OCI-M1 (cell line): ENCODE results near the gene CNTNAP2.

Experiments
- DNase-seq: peaks from one replicate; lab custom pipeline; 2025; lab: John Stamatoyannopoulos, UW

The CNTNAP2 gene

DNA sequence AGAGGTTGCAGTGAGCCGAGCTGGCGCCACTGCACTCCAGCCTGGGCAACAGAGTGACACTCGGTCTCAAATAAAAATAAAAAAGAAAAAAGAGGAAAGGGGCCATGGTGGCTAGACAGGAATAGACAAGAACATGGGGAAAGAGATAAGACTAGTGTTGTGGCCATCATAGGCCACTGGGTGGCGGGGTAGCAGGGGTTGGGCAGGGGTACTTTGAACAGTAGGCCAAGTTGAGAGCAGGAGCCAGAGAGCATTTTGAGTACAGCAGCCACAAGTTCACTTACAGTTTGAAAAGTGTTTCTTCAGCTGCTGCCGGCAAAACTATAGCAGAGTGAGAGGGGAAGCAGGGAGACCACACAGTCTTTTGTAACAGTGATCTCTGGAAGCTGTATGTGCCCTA, 656.0 kb downstream of the CNTNAP2 start:
- DNase-seq, result peak; percentile 63

- DNase-seq, result peak; percentile 2
Observed at GRCh38 chr7:146773506-146773905, 656.9 kb downstream of the CNTNAP2 start.

DNA sequence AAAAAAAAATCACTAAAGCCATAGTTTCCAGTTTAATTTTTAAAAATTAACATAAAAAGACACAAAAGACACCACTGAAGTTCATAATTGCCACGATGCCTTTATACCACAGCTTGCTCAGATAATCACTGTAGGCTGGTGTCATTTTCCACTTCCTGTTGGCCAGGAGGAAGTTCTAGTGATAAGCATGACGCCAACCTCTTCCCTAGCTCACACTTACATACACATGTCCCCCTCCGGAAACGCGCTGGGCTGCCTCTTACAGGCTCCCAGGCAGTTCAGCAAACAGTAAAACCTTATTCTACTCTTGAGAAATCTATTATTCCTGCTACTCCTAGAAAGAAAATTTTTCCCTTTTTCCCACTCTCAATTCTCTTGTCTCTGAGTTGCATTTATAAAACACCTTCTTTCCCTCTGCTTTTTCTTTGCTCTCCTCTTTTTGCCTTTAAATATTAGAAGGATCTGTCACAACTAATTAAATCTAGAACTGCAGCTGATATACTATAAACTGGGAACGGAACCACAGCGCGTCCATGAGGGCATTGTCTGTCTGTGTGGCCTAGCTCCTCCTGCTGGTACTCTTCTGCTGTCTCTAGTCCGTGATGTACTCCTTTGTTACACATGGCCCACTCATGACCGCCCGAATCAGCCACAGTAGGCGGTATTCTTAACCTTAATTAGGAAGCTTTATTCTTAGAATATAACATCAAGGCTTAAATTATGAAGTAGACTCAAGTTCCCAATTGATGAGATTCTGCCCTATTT, 664.9 kb downstream of the CNTNAP2 start:
- peak; percentile 47 for DNase-seq

DNA sequence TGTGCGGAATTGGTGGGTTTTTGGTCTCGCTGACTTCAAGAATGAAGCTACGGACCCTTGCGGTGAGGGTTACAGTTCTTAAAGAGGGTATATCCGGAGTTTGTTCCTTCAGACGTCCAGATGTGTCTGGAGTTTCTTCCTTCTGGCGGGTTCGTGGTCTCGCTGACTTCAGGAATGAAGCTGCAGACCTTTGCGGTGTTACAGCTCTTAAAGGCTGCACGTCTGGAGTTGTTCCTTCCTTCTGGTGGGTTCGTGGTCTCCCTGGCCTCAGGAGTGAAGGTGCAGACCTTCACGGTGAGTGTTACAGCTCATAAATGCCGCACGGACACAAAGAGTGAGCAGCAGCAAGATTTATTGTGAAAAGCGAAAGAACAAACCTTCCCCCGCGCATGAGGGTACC, 670.7 kb downstream of the CNTNAP2 start:
- no peak for DNase-seq

DNA sequence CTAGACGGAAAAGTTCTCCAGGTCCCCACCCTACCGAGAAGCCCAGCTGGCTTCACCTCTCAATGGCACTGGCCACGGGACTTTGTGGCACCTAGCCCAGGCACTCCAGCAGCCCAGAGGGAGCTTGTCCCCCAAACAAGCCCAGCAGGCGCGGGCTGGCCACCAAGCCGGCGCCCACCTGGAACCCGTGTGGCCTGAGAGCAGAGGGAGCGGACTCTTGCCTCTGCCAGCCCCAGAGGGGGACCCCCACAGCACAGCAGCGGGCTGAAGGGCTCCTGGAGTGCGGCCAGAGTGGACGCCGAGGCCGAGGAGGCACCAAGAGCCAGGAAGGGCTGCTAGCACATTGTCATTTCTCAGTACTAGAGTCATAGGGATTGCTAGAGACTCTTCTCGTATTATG, 671.4 kb downstream of the CNTNAP2 start:
- DNase-seq, result no peak

GRCh38 chr7:146791344-146792285, 675.0 kb downstream of the CNTNAP2 start:
- DNase-seq, result no peak

DNA sequence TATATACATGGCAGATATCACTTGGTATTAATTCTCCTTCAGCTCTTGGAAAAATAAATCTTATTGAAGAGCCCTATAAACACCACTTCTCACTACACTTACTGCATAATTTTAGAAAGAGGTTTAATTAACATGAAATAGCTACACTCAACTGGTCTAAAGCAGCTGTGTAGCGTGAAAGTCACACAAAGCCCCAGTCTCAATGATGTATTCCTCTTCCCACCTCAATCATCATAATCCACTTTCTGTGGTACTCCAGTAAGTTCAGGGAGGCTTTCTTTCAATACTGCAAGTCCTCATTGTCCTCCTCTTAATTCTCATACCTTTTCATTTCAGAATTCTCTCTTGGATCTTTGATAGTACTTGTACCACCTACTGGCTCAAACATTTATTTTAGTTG, 688.0 kb downstream of the CNTNAP2 start:
- peak; percentile 16 for DNase-seq

- DNase-seq, result peak; percentile 44
Observed at GRCh38 chr7:146805082-146805481, 688.5 kb downstream of the CNTNAP2 start.

- no peak for DNase-seq
Observed at GRCh38 chr7:146826329-146826728, 709.7 kb downstream of the CNTNAP2 start.

GRCh38 chr7:146830686-146831085, 714.1 kb downstream of the CNTNAP2 start:
- no peak for DNase-seq

DNA sequence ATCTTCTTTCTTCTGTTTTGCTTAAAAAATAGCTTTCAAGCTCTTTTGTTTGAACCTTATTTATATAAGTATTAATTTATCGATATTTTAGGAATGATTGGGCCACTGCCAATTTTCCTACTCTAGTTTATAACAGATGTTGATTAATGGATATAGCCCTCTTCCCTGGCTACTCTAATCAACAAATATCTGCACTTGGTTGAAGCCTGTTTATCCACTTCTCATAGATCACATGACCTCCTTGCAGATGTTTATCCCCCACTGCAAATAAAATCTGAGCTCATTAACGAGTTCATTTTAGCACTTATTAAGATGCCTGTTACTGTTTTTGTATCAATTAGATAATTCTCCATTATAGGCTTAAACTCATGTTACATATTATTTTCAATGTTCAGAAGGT, 715.3 kb downstream of the CNTNAP2 start:
- no peak for DNase-seq

GRCh38 chr7:146844405-146844804, 727.8 kb downstream of the CNTNAP2 start:
- no peak for DNase-seq

DNA sequence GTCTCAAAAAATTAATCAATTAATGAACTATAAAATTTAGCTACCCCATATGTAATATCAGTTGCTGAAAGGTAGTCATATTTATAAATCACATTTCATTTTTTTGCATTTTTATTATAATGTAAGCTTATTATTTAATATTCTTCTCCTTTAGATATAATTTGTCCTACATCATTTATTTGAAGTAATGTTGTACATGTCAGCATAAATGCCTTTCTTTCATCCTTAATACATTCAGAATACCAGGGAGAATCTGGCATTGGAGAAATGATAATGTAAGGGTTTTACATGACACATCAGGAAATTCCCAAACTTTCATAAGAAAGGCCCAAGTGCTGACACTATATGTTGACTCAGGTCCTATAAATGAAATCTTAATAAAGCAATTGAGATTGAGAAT, 742.1 kb downstream of the CNTNAP2 start:
- no peak for DNase-seq

DNA sequence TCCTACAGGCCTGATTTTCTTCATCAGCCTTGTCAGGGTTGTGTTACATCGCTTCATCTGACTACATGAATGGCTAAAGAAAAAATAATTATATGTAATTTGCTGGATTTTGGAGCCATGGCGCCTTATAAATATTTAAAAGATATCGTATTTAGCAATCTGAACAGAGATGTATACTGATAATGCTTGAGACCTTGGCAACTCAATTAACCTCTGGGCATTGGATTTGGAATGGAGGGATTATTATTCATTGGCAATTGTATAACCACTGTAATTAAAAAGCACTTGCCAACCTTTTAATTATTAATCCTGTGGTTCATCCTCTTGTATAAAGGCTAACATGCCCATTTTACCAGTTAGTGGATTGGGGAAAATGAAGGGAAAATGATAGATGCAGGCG, 745.1 kb downstream of the CNTNAP2 start:
- DNase-seq, result no peak

GRCh38 chr7:146862415-146862814, 745.8 kb downstream of the CNTNAP2 start:
- no peak for DNase-seq

- no peak for DNase-seq
Observed at GRCh38 chr7:146864644-146865043, 748.0 kb downstream of the CNTNAP2 start.

DNA sequence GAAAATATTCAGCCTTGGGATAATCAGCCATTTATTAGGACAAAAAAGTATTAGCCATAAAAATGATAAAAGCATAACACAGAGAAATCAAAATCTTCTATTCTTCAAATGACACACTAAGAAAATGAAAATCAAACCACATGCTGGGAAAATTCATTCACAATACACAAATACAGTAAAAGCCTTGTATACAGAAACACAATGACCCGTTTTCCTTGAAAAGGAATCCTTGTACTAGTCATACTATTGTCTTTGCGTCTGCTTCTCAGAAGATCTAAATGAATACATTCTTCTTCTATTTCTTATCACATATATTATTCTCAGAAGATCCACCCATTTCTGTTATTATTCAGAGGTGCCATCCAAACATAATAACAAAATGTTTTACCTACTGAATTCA, 749.1 kb downstream of the CNTNAP2 start:
- no peak for DNase-seq

- no peak for DNase-seq
Observed at GRCh38 chr7:146874722-146875121, 758.1 kb downstream of the CNTNAP2 start.

DNA sequence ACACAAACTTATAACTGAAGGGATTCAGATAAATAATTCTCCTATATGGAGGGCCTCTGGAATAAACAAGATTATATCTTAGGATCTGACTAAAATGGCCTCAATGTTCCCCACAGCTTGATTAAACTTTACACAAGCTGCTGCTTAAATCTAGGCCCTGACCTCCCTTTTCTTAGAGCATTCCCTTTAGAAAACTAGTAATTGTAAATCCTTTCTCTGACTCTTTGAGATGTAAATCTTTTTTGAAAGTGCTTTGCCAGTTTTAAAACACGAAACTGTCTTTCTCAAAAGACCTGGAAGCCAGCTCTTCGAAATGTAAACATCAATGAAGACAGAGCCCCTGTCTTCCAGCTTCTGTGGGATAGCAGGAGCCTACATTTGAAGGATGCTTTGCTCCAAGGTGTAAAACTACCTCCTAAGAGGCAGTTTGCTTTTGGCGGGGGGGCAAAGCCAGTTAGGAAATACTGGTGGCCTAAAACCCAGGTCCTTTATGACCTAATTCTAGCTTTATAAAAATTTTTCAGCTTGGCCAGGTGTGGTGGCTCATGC, 758.7 kb downstream of the CNTNAP2 start:
- no peak for DNase-seq

DNA sequence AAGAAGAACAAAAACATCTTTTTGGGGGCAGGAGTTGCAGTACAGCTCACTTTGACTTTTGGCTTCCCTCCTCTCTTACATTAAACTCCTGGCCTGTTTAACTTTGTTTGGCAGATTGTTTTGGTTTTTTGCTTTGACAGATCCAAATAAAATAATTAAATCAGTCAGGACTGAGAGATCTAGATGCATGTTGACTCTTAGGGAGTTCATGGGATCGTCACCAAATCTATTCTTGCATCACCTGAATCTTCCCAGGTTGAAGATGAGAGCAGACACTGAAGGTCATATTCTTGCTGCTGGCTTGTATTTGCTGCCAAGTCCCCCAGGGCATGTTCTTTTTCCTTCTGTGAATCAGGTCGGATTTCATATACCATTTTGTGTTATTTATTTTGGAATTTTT, 759.4 kb downstream of the CNTNAP2 start:
- DNase-seq, result no peak

DNA sequence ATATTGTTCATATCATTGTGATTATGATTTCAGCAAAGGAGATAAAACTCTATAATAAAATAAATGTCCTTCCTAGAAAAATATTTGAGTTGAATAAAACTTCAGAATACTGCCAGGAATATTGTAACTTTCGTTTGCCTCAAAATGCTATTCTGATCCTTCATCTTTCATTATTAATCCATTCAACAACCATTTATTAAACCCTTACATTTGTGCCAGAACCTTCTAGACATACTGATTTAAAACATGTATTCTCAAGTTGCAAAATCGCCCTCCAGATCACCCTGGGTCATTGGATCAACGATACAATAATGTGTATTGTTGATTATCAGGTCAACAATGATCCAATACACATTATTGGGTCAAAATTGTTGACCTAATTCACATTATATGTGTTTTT, 759.8 kb downstream of the CNTNAP2 start:
- DNase-seq, result no peak

GRCh38 chr7:146878901-146879300, 762.3 kb downstream of the CNTNAP2 start:
- no peak for DNase-seq

DNA sequence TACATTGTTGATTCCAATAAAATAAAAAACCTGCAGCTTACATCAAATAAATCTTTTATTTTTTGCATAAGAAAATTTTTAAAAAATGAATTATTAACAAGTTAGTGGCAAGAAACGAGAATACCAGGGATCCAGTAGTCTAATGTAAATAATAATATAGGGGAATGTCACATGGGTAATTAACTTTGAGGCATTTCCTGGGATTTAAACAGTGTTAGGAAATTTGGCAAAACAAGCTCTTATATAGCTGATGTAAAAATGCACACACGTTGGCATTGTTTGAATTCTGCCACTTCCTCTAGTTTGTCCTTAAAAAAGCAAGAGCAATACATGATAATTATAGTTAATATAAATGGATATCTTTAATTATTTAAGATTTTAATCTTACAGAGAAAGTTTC, 768.6 kb downstream of the CNTNAP2 start:
- DNase-seq, result no peak
